ENCODE measurements around the gene CACNA2D2. TPM values are rescaled to one million over a fixed set of nuclear protein-coding genes. Genes with fewer than 3 reads are reported as not detected.

The CACNA2D2 gene
- total and polyA plus RNA-seq, 7 donors, result 0.49 to 1.7 (median 1.1) TPM; not detected in 1

DNA sequence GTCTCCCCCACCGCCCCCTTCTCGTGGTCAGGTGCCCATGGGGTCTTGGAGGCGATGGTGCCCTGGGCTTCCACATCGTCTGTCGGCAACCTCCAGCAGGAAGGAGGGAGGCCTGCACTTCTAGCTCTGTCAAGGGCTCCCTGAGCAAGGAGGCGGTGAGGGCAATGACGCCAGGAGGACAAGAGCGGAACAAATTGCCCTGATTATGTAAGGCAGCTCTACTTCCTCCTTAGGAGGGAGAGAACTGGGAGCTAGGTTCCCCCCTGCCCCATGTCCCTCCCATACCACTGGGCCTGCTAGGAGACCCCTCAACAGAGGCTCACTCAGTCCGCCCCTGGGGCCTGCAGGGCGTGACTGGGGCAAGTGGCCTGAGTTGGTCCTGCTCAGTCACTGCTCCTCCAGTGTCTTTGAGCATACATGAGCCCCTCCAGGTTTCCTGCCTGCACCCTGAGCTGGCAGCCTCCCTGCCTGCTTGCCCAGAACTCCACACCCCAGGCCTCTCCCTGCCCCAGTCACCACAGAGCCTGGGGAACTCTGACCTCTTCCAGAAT, 56.1 kb downstream of the CACNA2D2 start:
- no peaks in the 10 kb centered on the region for H3K9me3 ChIP-seq
- no peaks in the 10 kb centered on the region for H3K27me3 ChIP-seq
- H3K36me3 ChIP-seq, result no peaks in the 10 kb centered on the region
- H3K4me3 ChIP-seq, result no peak overlapping the region
- no peak overlapping the region for H3K27ac ChIP-seq
- no peak for DNase-seq
- TF ChIP-seq CTCF (IDR thresholded peaks at IDR 0.05), result no peak
- no peak for TF ChIP-seq POLR2A (IDR thresholded peaks at IDR 0.05)
- TF ChIP-seq EP300 (IDR thresholded peaks at IDR 0.05), result no peak
- no peak for TF ChIP-seq POLR2AphosphoS5 (IDR thresholded peaks at IDR 0.05)
- H3K4me1 ChIP-seq, result peaks cover 0 to 7% (median 4%) of the 10 kb centered on the region in 4 donors
- intact Hi-C loops (cut with DNase I), result no loop called here
- 87 to 91% methylated on average over 10 of the region's 10 CpGs for WGBS, 2 donors

DNA sequence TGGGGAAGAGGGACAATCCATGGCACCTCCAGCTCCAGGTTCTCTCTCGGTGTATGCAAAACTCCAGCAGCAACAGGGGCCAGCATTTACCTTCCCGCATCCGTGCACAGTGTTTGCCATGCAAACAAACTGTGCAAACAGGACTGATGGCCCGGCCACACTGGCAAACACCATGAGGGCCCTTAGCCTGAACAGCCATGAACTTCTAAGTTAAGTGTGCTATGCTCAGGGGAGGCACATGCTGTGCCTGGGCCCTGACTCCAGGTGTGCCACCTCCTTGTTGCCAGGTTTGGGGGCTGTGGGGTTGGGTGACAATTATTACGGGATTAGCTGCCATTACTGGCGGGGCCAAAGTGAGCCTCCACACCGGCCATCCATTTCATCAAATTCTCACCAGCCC, 57.5 kb downstream of the CACNA2D2 start:
- no peak for DNase-seq
- intact Hi-C loops (cut with DNase I), result no loop called here
- whole genome bisulfite sequencing, 2 donors, result 43 to 77% methylated on average over 7 of the region's 7 CpGs
- no peaks in the 10 kb centered on the region for H3K9me3 ChIP-seq
- H3K36me3 ChIP-seq, result no peaks in the 10 kb centered on the region
- TF ChIP-seq EP300 (IDR thresholded peaks at IDR 0.05) (no peak), POLR2A (IDR thresholded peaks at IDR 0.05) (no peak), CTCF (IDR thresholded peaks at IDR 0.05) (no peak), POLR2AphosphoS5 (IDR thresholded peaks at IDR 0.05) (no peak)
- no peaks in the 10 kb centered on the region for H3K27me3 ChIP-seq
- H3K4me3 ChIP-seq, result no peak overlapping the region
- H3K27ac ChIP-seq, result no peak overlapping the region
- peaks cover 0 to 7% (median 4%) of the 10 kb centered on the region in 4 donors for H3K4me1 ChIP-seq

- no peak for DNase-seq
- H3K36me3 ChIP-seq, result no peaks in the 10 kb centered on the region
- H3K9me3 ChIP-seq, result no peaks in the 10 kb centered on the region
- H3K4me3 ChIP-seq, result no peak overlapping the region
- H3K27ac ChIP-seq, result no peak overlapping the region
- no peaks in the 10 kb centered on the region for H3K27me3 ChIP-seq
- no peak for TF ChIP-seq EP300 (IDR thresholded peaks at IDR 0.05)
- no peak for TF ChIP-seq POLR2A (IDR thresholded peaks at IDR 0.05)
- TF ChIP-seq POLR2AphosphoS5 (IDR thresholded peaks at IDR 0.05), result no peak
- no peak for TF ChIP-seq CTCF (IDR thresholded peaks at IDR 0.05)
- intact Hi-C loops (cut with DNase I), result no loop called here
- H3K4me1 ChIP-seq, result no peaks in the 10 kb centered on the region
- WGBS, 2 donors, result 92 to 94% methylated on average over 2 of the region's 2 CpGs
Observed at GRCh38 chr3:50444782-50445181, 58.7 kb downstream of the CACNA2D2 start.

DNA sequence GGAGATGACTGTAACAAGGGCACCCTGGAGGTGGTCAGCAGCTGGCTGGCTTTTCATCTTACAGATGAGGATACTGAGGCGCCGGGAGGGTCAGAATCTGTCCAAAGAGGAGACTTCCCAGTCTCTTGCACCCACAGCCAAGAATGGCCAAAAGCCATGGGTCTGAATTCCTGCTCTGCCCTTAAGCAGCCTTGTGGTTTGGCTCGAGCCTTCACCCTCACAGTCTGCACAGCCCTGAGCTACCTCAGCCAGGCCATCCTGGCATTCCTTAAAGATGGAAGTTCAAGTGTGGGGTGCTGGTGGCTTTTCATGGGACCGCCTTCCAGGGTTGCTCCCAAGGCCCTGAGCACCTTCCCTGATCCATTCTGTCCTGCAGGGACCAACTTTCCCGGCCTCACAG, 59.2 kb downstream of the CACNA2D2 start:
- WGBS, 2 donors, result 91 to 92% methylated on average over 5 of the region's 5 CpGs
- Histone ChIP-seq H3K9me3 (no peaks in the 10 kb centered on the region), H3K4me1 (no peaks in the 10 kb centered on the region), H3K4me3 (no peak overlapping the region), H3K36me3 (no peaks in the 10 kb centered on the region), H3K27ac (no peak overlapping the region), H3K27me3 (no peaks in the 10 kb centered on the region)
- intact Hi-C loops (cut with DNase I), result no loop called here
- DNase-seq, result no peak
- TF ChIP-seq POLR2AphosphoS5 (IDR thresholded peaks at IDR 0.05), result no peak
- TF ChIP-seq CTCF (IDR thresholded peaks at IDR 0.05), result no peak
- TF ChIP-seq EP300 (IDR thresholded peaks at IDR 0.05), result no peak
- TF ChIP-seq POLR2A (IDR thresholded peaks at IDR 0.05), result no peak
